CD4-positive, alpha-beta T cell (primary cell): ENCODE measurements around the gene TMEM45B. TPM values are rescaled to one million over a fixed set of nuclear protein-coding genes. Genes with fewer than 3 reads are reported as not detected.
A peak's percentile ranks its signal among the peaks of the same experiment; 100 is the strongest.

Source experiments
- ATAC-seq: fragments of 200-7000 bp; cut with Tn5 transposase; one replicate; pipeline ENCODE4 v1.10.0; 2022; ENCODE audit warnings: mild to moderate bottlenecking; ENCODE audit not compliant: poor library complexity
- CTCF ChIA-PET: fragments of 350-600 bp; sonication (Branson Sonifier 250); formaldehyde crosslinking; loops from one replicate; lab custom pipeline; 2021; ENCODE audit warnings: antibody characterized with exemption, inconsistent platforms; lab: Charles Lee
- POLR2A ChIA-PET: fragments of 350-600 bp; sonication (Branson Sonifier 250); formaldehyde crosslinking; loops from one replicate; lab custom pipeline; 2021; ENCODE audit warnings: antibody characterized with exemption, inconsistent platforms; lab: Charles Lee
- DNase-seq, 14 experiments: peaks; one replicate each; pipeline ENCODE4 v3.0.0-alpha.2; 2013 to 2020; ENCODE audit warnings: mixed read lengths in 2 of 14
- H3K27ac ChIP-seq, 2 donors: one replicate each; pipeline versions ENCODE4 v1.5.1 to v1.7.0; 2013; ENCODE audit warnings: low read length in 2 of 2, low read depth in 1 of 2, mild to moderate bottlenecking in 1 of 2
- H3K27me3 ChIP-seq, 2 experiments: 1 replicate in 1 of 2; 2 replicates in 1 of 2; pipeline versions ENCODE4 v1.6.1 to v1.7.0; 2013; ENCODE audit warnings: low read length in 2 of 2, control low read depth in 1 of 2, mild to moderate bottlenecking in 1 of 2, moderate library complexity in 1 of 2; ENCODE audit not compliant: insufficient read depth in 2 of 2, control insufficient read depth in 1 of 2
- H3K36me3 ChIP-seq: one replicate; pipeline ENCODE4 v1.6.1; 2013; ENCODE audit warnings: low read length, control low read depth; ENCODE audit not compliant: insufficient read depth
- H3K4me1 ChIP-seq: one replicate; pipeline ENCODE4 v1.6.1; 2013; ENCODE audit warnings: low read length, control low read depth; ENCODE audit not compliant: insufficient read depth
- H3K4me3 ChIP-seq: one replicate; pipeline ENCODE4 v1.5.1; 2013; ENCODE audit warnings: mild to moderate bottlenecking, low read length, moderate library complexity
- H3K9me3 ChIP-seq, 2 experiments: 1 replicate in 1 of 2; 2 replicates in 1 of 2; pipeline versions ENCODE4 v1.6.1 to v1.7.0; 2013; ENCODE audit warnings: low read length in 2 of 2, mild to moderate bottlenecking in 2 of 2, control low read depth in 1 of 2, moderate library complexity in 1 of 2; ENCODE audit not compliant: control insufficient read depth in 1 of 2, insufficient read depth in 1 of 2
- H3K27ac Mint-ChIP-seq: one replicate; pipeline ENCODE4 v1.8.0; 2020; ENCODE audit warnings: mixed read lengths
- H3K27me3 Mint-ChIP-seq: one replicate; pipeline ENCODE4 v1.8.0; 2021; ENCODE audit warnings: mixed read lengths
- H3K36me3 Mint-ChIP-seq: one replicate; pipeline ENCODE4 v1.8.0; 2021; ENCODE audit warnings: low read depth, mixed read lengths
- H3K4me1 Mint-ChIP-seq: one replicate; pipeline ENCODE4 v1.8.0; 2021; ENCODE audit warnings: low read depth, mixed read lengths
- H3K4me3 Mint-ChIP-seq: one replicate; pipeline ENCODE4 v1.8.0; 2020; ENCODE audit warnings: mild to moderate bottlenecking, mixed read lengths
- H3K9me3 Mint-ChIP-seq: one replicate; pipeline ENCODE4 v1.8.0; 2020; ENCODE audit warnings: mixed read lengths
- CTCF ChIP-seq: fragments of 200-600 bp; IDR thresholded peaks from one replicate; pipeline ENCODE4 v1.8.0; 2022; ENCODE audit warnings: antibody characterized with exemption, mild to moderate bottlenecking
- intact Hi-C, 2 experiments: fragments of 100-400 bp; cut with DNase I in 1 of 2; cut with micrococcal nuclease in 1 of 2; formaldehyde crosslinking; loops; one replicate each; pipeline versions ENCODE4 v1.15.1 to v1.9.0; 2023 to 2025; cut with DNase I, micrococcal nuclease
- total RNA-seq, 174 experiments: library from RNA in 2 of 174; stranded (reverse) in 2 of 174; gene quantifications; one replicate each; pipeline ENCODE4 v1.2.3 and lab custom pipeline; 2021 to 2026

Gene TMEM45B
- total RNA-seq, 2 experiments from 2014 or later = 1.7 to 1.9 TPM

- H3K27ac ChIP-seq = no peak overlapping the region
- no peaks in the 10 kb centered on the region for H3K9me3 ChIP-seq
- intact Hi-C loops = loop anchor here in 1 of 2 experiments (5.0 kb wide), 2 partner anchors 37 to 63 kb away; no protein-coding TSS in a partner anchor
- H3K4me1 ChIP-seq = peaks cover 42% of the 10 kb centered on the region
- H3K4me3 Mint-ChIP-seq = no peak overlapping the region
- no peak overlapping the region for H3K4me3 ChIP-seq
- ChIA-PET CTCF (no interaction called here), POLR2A (interaction anchor here (1.7 to 3.0 kb wide), 6 partner anchors 10 to 51 kb away, joined by 6 to 74 read pairs (median 30); partner anchors contain the start of genes NFRKB and TMEM45B)
- no peak for TF ChIP-seq CTCF
- H3K36me3 Mint-ChIP-seq = peaks cover 32% of the 10 kb centered on the region
- H3K36me3 ChIP-seq = peaks cover 10% of the 10 kb centered on the region
- DNase-seq (peak in 1 of 14 experiments; percentile 36), ATAC-seq (no peak)
- peaks cover 67% of the 10 kb centered on the region for H3K4me1 Mint-ChIP-seq
- no peaks in the 10 kb centered on the region for H3K27me3 Mint-ChIP-seq
- no peaks in the 10 kb centered on the region for H3K27me3 ChIP-seq
- peak overlapping the region; percentile 97 for H3K27ac Mint-ChIP-seq
- H3K9me3 Mint-ChIP-seq = peaks cover 2% of the 10 kb centered on the region
Observed at GRCh38 chr11:129855086-129855485, 39.4 kb downstream of the TMEM45B start.

GRCh38 chr11:129856036-129856435, 40.4 kb downstream of the TMEM45B start:
- Histone ChIP-seq H3K36me3 (peaks cover 11% of the 10 kb centered on the region), H3K9me3 (no peaks in the 10 kb centered on the region), H3K4me3 (no peak overlapping the region), H3K4me1 (peaks cover 51% of the 10 kb centered on the region), H3K27ac (no peak overlapping the region), H3K27me3 (no peaks in the 10 kb centered on the region)
- H3K36me3 Mint-ChIP-seq = peaks cover 36% of the 10 kb centered on the region
- no peak for TF ChIP-seq CTCF
- CTCF ChIA-PET = no interaction called here
- peaks cover 76% of the 10 kb centered on the region for H3K4me1 Mint-ChIP-seq
- H3K27me3 Mint-ChIP-seq = no peaks in the 10 kb centered on the region
- no peak for DNase-seq
- POLR2A ChIA-PET = interaction anchor here (0.6 kb wide), 1 partner anchor 66 kb away, joined by 3 read pairs; no protein-coding TSS in a partner anchor
- peak overlapping the region; percentile 97 for H3K27ac Mint-ChIP-seq
- ATAC-seq = no peak
- no peak overlapping the region for H3K4me3 Mint-ChIP-seq
- intact Hi-C loops = loop anchor here in 1 of 2 experiments (5.0 kb wide), 2 partner anchors 36 to 64 kb away; no protein-coding TSS in a partner anchor
- H3K9me3 Mint-ChIP-seq = peaks cover 2% of the 10 kb centered on the region

- Histone ChIP-seq H3K27ac (no peak overlapping the region), H3K9me3 (no peaks in the 10 kb centered on the region), H3K27me3 (no peaks in the 10 kb centered on the region), H3K4me1 (peaks cover 51% of the 10 kb centered on the region), H3K36me3 (peaks cover 54% of the 10 kb centered on the region), H3K4me3 (no peak overlapping the region)
- Mint-ChIP-seq H3K4me3 (no peak overlapping the region), H3K27ac (peak overlapping the region; percentile 99), H3K27me3 (no peaks in the 10 kb centered on the region), H3K9me3 (no peaks in the 10 kb centered on the region), H3K4me1 (peaks cover 68% of the 10 kb centered on the region), H3K36me3 (peaks cover 87% of the 10 kb centered on the region)
- CTCF ChIA-PET = interaction anchor here (0.6 kb wide), 1 partner anchor 83 kb away, joined by 3 read pairs; no protein-coding TSS in a partner anchor
- DNase-seq (no peak), ATAC-seq (no peak)
- no peak for TF ChIP-seq CTCF
- intact Hi-C loops = loop anchor here in 1 of 2 experiments (2.0 kb wide), 1 partner anchor 47 kb away; the partner anchor contains the start of gene TMEM45B
- POLR2A ChIA-PET = interaction anchor here (1.7 to 4.4 kb wide), 6 partner anchors 8 to 57 kb away, joined by 4 to 26 read pairs (median 8); partner anchors contain the start of genes NFRKB and TMEM45B
Observed at GRCh38 chr11:129861702-129862522, 46.3 kb downstream of the TMEM45B start.
